Smooth muscle cell (in vitro differentiated cells): ENCODE measurements around the gene BLCAP. TPM values are rescaled to one million over a fixed set of nuclear protein-coding genes. Genes with fewer than 3 reads are reported as not detected.

ENCODE experiments used
- DNase-seq: peaks from one replicate; lab custom pipeline; 2025; ENCODE audit not compliant: unreplicated experiment; lab: John Stamatoyannopoulos, UW
- H2AFZ ChIP-seq: fragments of 200-600 bp; sonication (generic); 2 replicates; pipeline ENCODE4 v1.6.0; 2016; ENCODE audit warnings: antibody characterized with exemption, low read depth, mild to moderate bottlenecking
- H3F3A ChIP-seq: fragments of 200-600 bp; sonication (generic); 2 replicates; pipeline ENCODE4 v1.6.0; 2017; ENCODE audit warnings: antibody characterized with exemption, low read depth
- H3K27ac ChIP-seq: fragments of 200-600 bp; sonication (generic); 2 replicates; pipeline ENCODE4 v1.5.1; 2016; ENCODE audit warnings: low read depth, mild to moderate bottlenecking
- H3K27me3 ChIP-seq: fragments of 200-600 bp; sonication (generic); 2 replicates; pipeline ENCODE4 v1.6.1; 2016; ENCODE audit warnings: low read depth, mild to moderate bottlenecking
- H3K36me3 ChIP-seq: fragments of 200-600 bp; sonication (generic); 2 replicates; pipeline ENCODE4 v1.5.1; 2016; ENCODE audit warnings: low read depth
- H3K4me1 ChIP-seq: fragments of 200-600 bp; sonication (generic); 2 replicates; pipeline ENCODE4 v1.5.1; 2016; ENCODE audit warnings: low read depth
- H3K4me2 ChIP-seq: fragments of 200-600 bp; sonication (generic); 2 replicates; pipeline ENCODE4 v1.6.0; 2016; ENCODE audit warnings: mild to moderate bottlenecking
- H3K4me3 ChIP-seq: fragments of 200-600 bp; sonication (generic); 2 replicates; pipeline ENCODE4 v1.5.1; 2016; ENCODE audit warnings: mild to moderate bottlenecking
- H3K79me2 ChIP-seq: fragments of 200-600 bp; sonication (generic); 2 replicates; pipeline ENCODE4 v1.6.0; 2016; ENCODE audit warnings: low read depth, mild to moderate bottlenecking
- H3K9ac ChIP-seq: fragments of 200-600 bp; sonication (generic); 2 replicates; pipeline ENCODE4 v1.6.0; 2016; ENCODE audit warnings: low read depth
- H3K9me3 ChIP-seq: fragments of 200-600 bp; sonication (generic); replicated peaks from 2 replicates; pipeline ENCODE4 v1.5.1; 2016; ENCODE audit warnings: low read depth
- H4K20me1 ChIP-seq: fragments of 200-600 bp; sonication (generic); 2 replicates; pipeline ENCODE4 v1.6.0; 2016; ENCODE audit warnings: low read depth
- WGBS: methylation state at CpG from one replicate; pipeline ENCODE4 v1.1.7; 2016; ENCODE audit warnings: low lambda C conversion rate; 5-methylcytosine and 5-hydroxymethylcytosine counted together
- polyA plus RNA-seq: library from polyadenylated mRNA; unstranded; fragments of >200 nt; fragmentation: Nextera tagmentation; extraction: Ambion mirVana; gene quantifications from 2 replicates; pipeline ENCODE4 v1.2.1, GENCODE V29; 2016
- total RNA-seq: library from RNA; depleted of rRNA; stranded (reverse); fragments of >200 nt; gene quantifications from 2 replicates; pipeline ENCODE4 v1.2.3, GENCODE V29; 2014
- TF ChIP-seq, protein P1 (sequence below): fragments of 200-600 bp; sonication (generic); IDR thresholded peaks from 2 replicates; pipeline ENCODE4 v1.5.1; 2017; ENCODE audit warnings: borderline replicate concordance, mild to moderate bottlenecking, antibody characterized with exemption; ENCODE audit not compliant: insufficient read depth, poor library complexity, severe bottlenecking

Gene BLCAP
- total and polyA plus RNA-seq, 2 experiments from 2014 or later = 34.2 to 45.9 TPM

GRCh38 chr20:37481610-37482009 is 46.1 kb downstream of the BLCAP start:
- no peaks in the 10 kb centered on the region for H3K79me2 ChIP-seq
- TF ChIP-seq, protein P1, sequence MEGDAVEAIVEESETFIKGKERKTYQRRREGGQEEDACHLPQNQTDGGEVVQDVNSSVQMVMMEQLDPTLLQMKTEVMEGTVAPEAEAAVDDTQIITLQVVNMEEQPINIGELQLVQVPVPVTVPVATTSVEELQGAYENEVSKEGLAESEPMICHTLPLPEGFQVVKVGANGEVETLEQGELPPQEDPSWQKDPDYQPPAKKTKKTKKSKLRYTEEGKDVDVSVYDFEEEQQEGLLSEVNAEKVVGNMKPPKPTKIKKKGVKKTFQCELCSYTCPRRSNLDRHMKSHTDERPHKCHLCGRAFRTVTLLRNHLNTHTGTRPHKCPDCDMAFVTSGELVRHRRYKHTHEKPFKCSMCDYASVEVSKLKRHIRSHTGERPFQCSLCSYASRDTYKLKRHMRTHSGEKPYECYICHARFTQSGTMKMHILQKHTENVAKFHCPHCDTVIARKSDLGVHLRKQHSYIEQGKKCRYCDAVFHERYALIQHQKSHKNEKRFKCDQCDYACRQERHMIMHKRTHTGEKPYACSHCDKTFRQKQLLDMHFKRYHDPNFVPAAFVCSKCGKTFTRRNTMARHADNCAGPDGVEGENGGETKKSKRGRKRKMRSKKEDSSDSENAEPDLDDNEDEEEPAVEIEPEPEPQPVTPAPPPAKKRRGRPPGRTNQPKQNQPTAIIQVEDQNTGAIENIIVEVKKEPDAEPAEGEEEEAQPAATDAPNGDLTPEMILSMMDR = no peak
- no peak overlapping the region for H3K27ac ChIP-seq
- no peak for DNase-seq
- H3K9me3 ChIP-seq = no peaks in the 10 kb centered on the region
- no peak overlapping the region for H3K4me2 ChIP-seq
- H3K9ac ChIP-seq = no peak overlapping the region
- H3K4me3 ChIP-seq = no peak overlapping the region
- H2AFZ ChIP-seq = no peak overlapping the region
- no peaks in the 10 kb centered on the region for H4K20me1 ChIP-seq
- H3K36me3 ChIP-seq = no peaks in the 10 kb centered on the region
- H3K4me1 ChIP-seq = no peaks in the 10 kb centered on the region
- no peaks in the 10 kb centered on the region for H3K27me3 ChIP-seq
- H3F3A ChIP-seq = no peaks in the 10 kb centered on the region
- WGBS = 91% methylated on average over 5 of the region's 5 CpGs

- H3K9ac ChIP-seq = no peak overlapping the region
- H3K79me2 ChIP-seq = no peaks in the 10 kb centered on the region
- H3K4me1 ChIP-seq = no peaks in the 10 kb centered on the region
- H3K4me2 ChIP-seq = no peak overlapping the region
- H4K20me1 ChIP-seq = no peaks in the 10 kb centered on the region
- no peak overlapping the region for H2AFZ ChIP-seq
- no peaks in the 10 kb centered on the region for H3K9me3 ChIP-seq
- H3K27ac ChIP-seq = no peak overlapping the region
- no peaks in the 10 kb centered on the region for H3K36me3 ChIP-seq
- H3F3A ChIP-seq = no peaks in the 10 kb centered on the region
- no peak overlapping the region for H3K4me3 ChIP-seq
- TF ChIP-seq, protein P1 = no peak
- 85% methylated on average over 1 of the region's 1 CpG for WGBS
- no peak for DNase-seq
- H3K27me3 ChIP-seq = no peaks in the 10 kb centered on the region
Measured at GRCh38 chr20:37480919-37481318, 46.8 kb downstream of the BLCAP start.

GRCh38 chr20:37479925-37480691 is 47.6 kb downstream of the BLCAP start:
- WGBS = 93% methylated on average over 9 of the region's 9 CpGs
- H3K9me3 ChIP-seq = no peaks in the 10 kb centered on the region

More at GRCh38 chr20:37479925-37480691, 47.6 kb downstream of the BLCAP start:
- TF ChIP-seq, protein P1 = no peak
- no peak for DNase-seq
- Histone ChIP-seq H3K27ac (no peak overlapping the region), H3K27me3 (no peaks in the 10 kb centered on the region), H2AFZ (no peak overlapping the region), H3K36me3 (no peaks in the 10 kb centered on the region), H3K4me3 (no peak overlapping the region), H3K9ac (no peak overlapping the region), H3K79me2 (no peaks in the 10 kb centered on the region), H3K4me2 (no peak overlapping the region), H3K4me1 (no peaks in the 10 kb centered on the region), H3F3A (no peaks in the 10 kb centered on the region), H4K20me1 (no peaks in the 10 kb centered on the region)
